ENCODE measurements around the gene CTSK.
A peak's percentile ranks its signal among the peaks of the same experiment; 100 is the strongest.
"Not testable (repeated sequence)": the region's sequence is repeated elsewhere in the genome, so short reads cannot be mapped to it uniquely, and the experiment has no call there.

Gene CTSK

GRCh38 chr1:150842343-150842742, 34.3 kb upstream of the CTSK start:
- TF ChIP-seq PRDM1 (tag by site-specific recombination; IDR thresholded peaks at IDR 0.05) = peak; percentile 65; the same call in 1 of the 2 replicates
- TF ChIP-seq ZNF830 (tag by site-specific recombination; IDR thresholded peaks at IDR 0.05; ENCODE audit: low read depth) = no peak
- TF ChIP-seq ZNF366 (tag by site-specific recombination; conservative IDR thresholded peaks at IDR 0.05) = peak; percentile 73
- no peak for TF ChIP-seq ZNF660 (tag by site-specific recombination; IDR thresholded peaks at IDR 0.05)
- no peak for TF ChIP-seq ZBTB10 (tag by site-specific recombination; IDR thresholded peaks at IDR 0.05)
- ChIA-PET CTCF (no interaction called here), POLR2A (no interaction called here)
- H3K4me3 ChIP-seq (ENCODE audit: low read depth, low read length) = no peak overlapping the region
- no peaks in the 10 kb centered on the region for H3K9me3 ChIP-seq (ENCODE audit: control insufficient read depth, insufficient read depth, low read depth, low read length)
- H3K4me1 ChIP-seq (ENCODE audit: control insufficient read depth, insufficient read depth, low read length) = no peaks in the 10 kb centered on the region
- no peak overlapping the region for H3K27ac ChIP-seq (ENCODE audit: extremely low read depth, low read depth, low read length)
- H3K36me3 ChIP-seq (ENCODE audit: control insufficient read depth in 2 of 2, insufficient read depth in 1 of 2, low read length in 2 of 2) = peaks cover 0 to 33% of the 10 kb centered on the region in 2 experiments

GRCh38 chr1:150841626-150842025, 33.6 kb upstream of the CTSK start:
- POLR2A ChIA-PET = no interaction called here
- CTCF ChIA-PET = interaction anchor here (0.7 kb wide), 1 partner anchor 222 kb away, joined by 5 read pairs; no protein-coding TSS in a partner anchor
- no peaks in the 10 kb centered on the region for H3K9me3 ChIP-seq (ENCODE audit: control insufficient read depth, insufficient read depth, low read depth, low read length)
- H3K27ac ChIP-seq (ENCODE audit: extremely low read depth, low read depth, low read length) = no peak overlapping the region
- no peak overlapping the region for H3K4me3 ChIP-seq (ENCODE audit: low read depth, low read length)
- no peak for TF ChIP-seq REPIN1 (tag by site-specific recombination; IDR thresholded peaks at IDR 0.05; ENCODE audit: low read depth)
- no peaks in the 10 kb centered on the region for H3K4me1 ChIP-seq (ENCODE audit: control insufficient read depth, insufficient read depth, low read length)
- peaks cover 3 to 38% of the 10 kb centered on the region in 2 experiments for H3K36me3 ChIP-seq (ENCODE audit: control insufficient read depth in 2 of 2, insufficient read depth in 1 of 2, low read length in 2 of 2)

GRCh38 chr1:150840850-150841249, 32.8 kb upstream of the CTSK start:
- H3K9me3 ChIP-seq (ENCODE audit: control insufficient read depth, insufficient read depth, low read depth, low read length); H3K4me1 ChIP-seq (ENCODE audit: control insufficient read depth, insufficient read depth, low read length); POLR2A ChIA-PET; H3K4me3 ChIP-seq (ENCODE audit: low read depth, low read length); H3K27ac ChIP-seq (ENCODE audit: extremely low read depth, low read depth, low read length): not testable (repeated sequence)
- CTCF ChIA-PET = interaction anchor here (0.7 kb wide), 1 partner anchor 222 kb away, joined by 5 read pairs; no protein-coding TSS in a partner anchor
- H3K36me3 ChIP-seq (ENCODE audit: control insufficient read depth in 2 of 2, insufficient read depth in 1 of 2, low read length in 2 of 2) = peaks cover 4 to 45% of the 10 kb centered on the region in 2 experiments

- TF ChIP-seq ZNF654 (tag by site-specific recombination; IDR thresholded peaks at IDR 0.05; ENCODE audit: low read depth) = no peak
- TF ChIP-seq ZNF600 (tag by site-specific recombination; IDR thresholded peaks at IDR 0.05) = 0 out of 2 replicates have a peak, but pooled peaks have one; percentile 29
- peak; percentile 60 for TF ChIP-seq PRDM6 (tag by site-specific recombination; IDR thresholded peaks at IDR 0.05)
- TF ChIP-seq PRDM1 (tag by site-specific recombination; IDR thresholded peaks at IDR 0.05) = peak; percentile 18; the same call in 1 of the 2 replicates
- no peak overlapping the region for H3K27ac ChIP-seq (ENCODE audit: extremely low read depth, low read depth, low read length)
- H3K36me3 ChIP-seq (ENCODE audit: control insufficient read depth in 2 of 2, insufficient read depth in 1 of 2, low read length in 2 of 2) = peaks cover 35 to 81% of the 10 kb centered on the region in 2 experiments
- POLR2A ChIA-PET = no interaction called here
- no peaks in the 10 kb centered on the region for H3K9me3 ChIP-seq (ENCODE audit: control insufficient read depth, insufficient read depth, low read depth, low read length)
- H3K4me3 ChIP-seq (ENCODE audit: low read depth, low read length) = no peak overlapping the region
- CTCF ChIA-PET = interaction anchor here (0.7 kb wide), 1 partner anchor 159 kb away, joined by 5 read pairs; no protein-coding TSS in a partner anchor
- peaks cover 4% of the 10 kb centered on the region; the same call in 1 of the 2 replicates for H3K4me1 ChIP-seq (ENCODE audit: control insufficient read depth, insufficient read depth, low read length)
Observed at GRCh38 chr1:150836129-150836773, 28.2 kb upstream of the CTSK start.

- peaks cover 41 to 88% of the 10 kb centered on the region in 2 experiments for H3K36me3 ChIP-seq (ENCODE audit: control insufficient read depth in 2 of 2, insufficient read depth in 1 of 2, low read length in 2 of 2)
- H3K9me3 ChIP-seq (ENCODE audit: control insufficient read depth, insufficient read depth, low read depth, low read length); H3K27ac ChIP-seq (ENCODE audit: extremely low read depth, low read depth, low read length); CTCF ChIA-PET; POLR2A ChIA-PET; H3K4me3 ChIP-seq (ENCODE audit: low read depth, low read length); H3K4me1 ChIP-seq (ENCODE audit: control insufficient read depth, insufficient read depth, low read length): not testable (repeated sequence)
Observed at GRCh38 chr1:150833961-150834360, 25.9 kb upstream of the CTSK start.

Measured in HEK293 (cell line).